ENCODE measurements around the gene PTTG1IP. TPM values are rescaled to one million over a fixed set of nuclear protein-coding genes. Genes with fewer than 3 reads are reported as not detected.
A peak's percentile ranks its signal among the peaks of the same experiment; 100 is the strongest.

PTTG1IP gene
- total RNA-seq, 2 experiments from 2014 or later: 38.9 to 58.1 TPM

DNA sequence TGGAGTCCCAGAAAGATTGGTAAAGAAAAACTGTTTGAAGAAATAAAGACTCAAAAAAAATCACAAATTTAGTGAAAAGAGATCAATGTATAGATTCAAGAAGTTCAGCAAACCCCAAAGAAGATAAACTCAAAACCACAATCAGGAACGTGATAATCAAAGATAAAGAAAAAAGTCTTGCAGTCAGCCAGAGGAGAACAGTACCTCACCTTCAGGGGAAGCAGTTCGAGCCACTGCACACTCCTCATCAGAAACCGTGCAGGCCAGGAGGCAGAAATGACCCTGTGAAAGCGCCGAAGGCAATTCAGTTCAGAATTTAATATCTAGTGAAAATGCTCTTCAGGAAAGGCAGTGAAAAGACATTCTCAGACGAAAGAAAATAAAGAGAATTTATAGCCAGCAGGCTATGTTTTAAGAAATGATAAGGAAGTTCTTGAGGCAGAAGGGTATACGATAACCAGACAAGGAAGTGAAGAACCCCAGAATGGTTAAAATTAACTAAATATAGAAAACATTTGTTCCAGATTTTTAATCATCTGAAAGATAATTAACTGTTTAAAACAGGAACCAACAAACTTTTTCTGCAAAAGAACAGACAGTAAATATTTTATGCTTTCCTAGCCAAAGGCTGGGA is 42.1 kb downstream of the PTTG1IP start:
- Histone ChIP-seq H4K20me1 (ENCODE audit: insufficient read depth, low read length) (no peaks in the 10 kb centered on the region), H3K36me3 (ENCODE audit: insufficient read depth, low read length) (no peaks in the 10 kb centered on the region), H3K79me2 (ENCODE audit: insufficient read depth, low read depth, low read length) (no peaks in the 10 kb centered on the region), H3K9me2 (ENCODE audit: insufficient read depth, low read length) (no peaks in the 10 kb centered on the region), H3K4me3 (ENCODE audit: low read depth, low read length, poor library complexity, severe bottlenecking) (no peak overlapping the region), H3K9me3 (ENCODE audit: low read length) (no peaks in the 10 kb centered on the region; the same call in 1 of the 2 replicates), H2AFZ (ENCODE audit: low read length) (peak overlapping the region; percentile 47), H3K27ac (ENCODE audit: low read depth, low read length, poor library complexity, severe bottlenecking) (no peak overlapping the region), H3K4me2 (ENCODE audit: low read length) (0 out of 2 replicates have a peak overlapping the region, but pooled peaks have one; percentile 11), H3K4me1 (ENCODE audit: insufficient read depth, low read length, poor library complexity, severe bottlenecking) (peaks cover 10% of the 10 kb centered on the region)
- intact Hi-C loops (cut with micrococcal nuclease; ENCODE audit: unreplicated experiment): no loop called here
- no TSS peak for BruUV-seq (replicated peaks)
- CTCF ChIA-PET (ENCODE audit: unreplicated experiment): no interaction called here
- TF ChIP-seq, protein P1, sequence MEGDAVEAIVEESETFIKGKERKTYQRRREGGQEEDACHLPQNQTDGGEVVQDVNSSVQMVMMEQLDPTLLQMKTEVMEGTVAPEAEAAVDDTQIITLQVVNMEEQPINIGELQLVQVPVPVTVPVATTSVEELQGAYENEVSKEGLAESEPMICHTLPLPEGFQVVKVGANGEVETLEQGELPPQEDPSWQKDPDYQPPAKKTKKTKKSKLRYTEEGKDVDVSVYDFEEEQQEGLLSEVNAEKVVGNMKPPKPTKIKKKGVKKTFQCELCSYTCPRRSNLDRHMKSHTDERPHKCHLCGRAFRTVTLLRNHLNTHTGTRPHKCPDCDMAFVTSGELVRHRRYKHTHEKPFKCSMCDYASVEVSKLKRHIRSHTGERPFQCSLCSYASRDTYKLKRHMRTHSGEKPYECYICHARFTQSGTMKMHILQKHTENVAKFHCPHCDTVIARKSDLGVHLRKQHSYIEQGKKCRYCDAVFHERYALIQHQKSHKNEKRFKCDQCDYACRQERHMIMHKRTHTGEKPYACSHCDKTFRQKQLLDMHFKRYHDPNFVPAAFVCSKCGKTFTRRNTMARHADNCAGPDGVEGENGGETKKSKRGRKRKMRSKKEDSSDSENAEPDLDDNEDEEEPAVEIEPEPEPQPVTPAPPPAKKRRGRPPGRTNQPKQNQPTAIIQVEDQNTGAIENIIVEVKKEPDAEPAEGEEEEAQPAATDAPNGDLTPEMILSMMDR (conservative IDR thresholded peaks at IDR 0.05; ENCODE audit: low read length): no peak
- no peak for TF ChIP-seq EZH2phosphoT487 (IDR thresholded peaks at IDR 0.05; ENCODE audit: borderline replicate concordance, low read depth, low read length)
- peak; percentile 12 for DNase-seq (ENCODE audit: low spot score)
- POLR2A ChIA-PET: no interaction called here

DNA sequence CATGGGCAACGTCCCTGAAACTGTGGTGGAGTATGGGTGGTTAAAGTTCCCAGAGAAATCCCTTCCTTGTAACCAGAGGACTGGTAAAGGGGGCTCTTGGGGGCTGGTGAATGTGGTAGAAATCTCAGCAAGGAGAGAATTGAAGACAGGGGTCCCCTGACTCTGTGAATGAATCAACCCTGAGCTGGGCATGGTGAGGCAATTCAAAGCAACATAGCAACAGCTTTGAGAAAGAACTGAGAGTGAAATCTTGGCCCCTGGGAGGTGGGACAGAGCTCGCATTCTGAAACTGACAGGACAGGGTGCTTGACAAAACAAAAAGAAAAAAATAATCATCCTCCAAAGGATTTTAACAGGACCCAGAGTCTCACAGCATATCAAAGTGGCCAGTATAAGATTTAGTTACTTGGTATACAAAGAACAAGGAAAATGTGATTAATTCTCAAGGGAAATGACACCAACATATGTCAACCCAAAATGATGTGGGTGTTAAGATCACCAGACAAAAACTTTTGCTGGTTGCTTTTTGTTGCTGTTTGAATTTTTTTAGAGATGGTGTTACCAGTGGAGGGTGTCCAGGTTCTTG is 43.9 kb downstream of the PTTG1IP start:
- Histone ChIP-seq H3K79me2 (ENCODE audit: insufficient read depth, low read depth, low read length) (no peaks in the 10 kb centered on the region), H3K9me2 (ENCODE audit: insufficient read depth, low read length) (no peaks in the 10 kb centered on the region), H2AFZ (ENCODE audit: low read length) (no peak overlapping the region), H3K4me3 (ENCODE audit: low read depth, low read length, poor library complexity, severe bottlenecking) (no peak overlapping the region), H3K36me3 (ENCODE audit: insufficient read depth, low read length) (no peaks in the 10 kb centered on the region), H3K4me2 (ENCODE audit: low read length) (no peak overlapping the region), H3K4me1 (ENCODE audit: insufficient read depth, low read length, poor library complexity, severe bottlenecking) (peaks cover 10% of the 10 kb centered on the region), H3K27ac (ENCODE audit: low read depth, low read length, poor library complexity, severe bottlenecking) (no peak overlapping the region), H3K9me3 (ENCODE audit: low read length) (no peaks in the 10 kb centered on the region; the same call in 1 of the 2 replicates), H4K20me1 (ENCODE audit: insufficient read depth, low read length) (no peaks in the 10 kb centered on the region)
- no peak for DNase-seq (ENCODE audit: low spot score)
- ChIA-PET CTCF (ENCODE audit: unreplicated experiment) (no interaction called here), POLR2A (no interaction called here)
- no TSS peak for BruUV-seq (replicated peaks)
- intact Hi-C loops (cut with micrococcal nuclease; ENCODE audit: unreplicated experiment): no loop called here
- TF ChIP-seq, protein P1 (conservative IDR thresholded peaks at IDR 0.05; ENCODE audit: low read length): no peak
- TF ChIP-seq EZH2phosphoT487 (IDR thresholded peaks at IDR 0.05; ENCODE audit: borderline replicate concordance, low read depth, low read length): no peak

All from OCI-LY7 (cell line).